Right lobe of liver (tissue), 6 donors: Measurements from ENCODE around the gene SERPINA3. TPM values are rescaled to one million over a fixed set of nuclear protein-coding genes. Genes with fewer than 3 reads are reported as not detected.

ENCODE experiments used
- ATAC-seq, 4 donors: fragments of 200-7000 bp; cut with Tn5 transposase; one replicate each; pipeline ENCODE4 v1.9.1; 2020; ENCODE audit warnings: mild to moderate bottlenecking in 4 of 4, moderate library complexity in 4 of 4
- DNase-seq, 3 donors: peaks; one replicate each; pipeline ENCODE4 v3.0.0-alpha.2; 2020
- H3K27ac ChIP-seq, 3 donors: fragments of 200-600 bp; one replicate each; pipeline ENCODE4 v1.8.0; 2022
- H3K27me3 ChIP-seq, 2 donors: fragments of 200-600 bp; one replicate each; pipeline ENCODE4 v1.8.0; 2022
- H3K36me3 ChIP-seq, 4 donors: fragments of 200-600 bp; sonication (generic) in 1 of 4; one replicate each; pipeline versions ENCODE4 v1.5.1 to v1.8.0; 2017 to 2022; ENCODE audit warnings: control low read depth in 1 of 4
- H3K4me1 ChIP-seq, 4 donors: fragments of 200-600 bp; sonication (generic) in 1 of 4; one replicate each; pipeline versions ENCODE4 v1.5.1 to v1.8.0; 2017 to 2022; ENCODE audit warnings: control low read depth in 1 of 4
- H3K4me3 ChIP-seq, 3 donors: fragments of 200-600 bp; one replicate each; pipeline ENCODE4 v1.8.0; 2022
- H3K9me3 ChIP-seq, 4 donors: fragments of 200-600 bp; sonication (generic) in 1 of 4; one replicate each; pipeline versions ENCODE4 v1.5.1 to v1.8.0; 2017 to 2022; ENCODE audit warnings: control low read depth in 1 of 4
- POLR2A ChIP-seq: fragments of 450-650 bp; IDR thresholded peaks from one replicate; pipeline ENCODE4 v1.6.1; 2017; ENCODE audit warnings: antibody characterized with exemption, mild to moderate bottlenecking
- WGBS: methylation state at CpG from one replicate; pipeline ENCODE4 v1.1.6; 2018; ENCODE audit warnings: low coverage, low lambda C conversion rate; ENCODE audit not compliant: insufficient coverage; ENCODE audit errors: missing lambda C conversion rate; 5-methylcytosine and 5-hydroxymethylcytosine counted together
- intact Hi-C, 2 donors: fragments of 100-400 bp; cut with DNase I; formaldehyde crosslinking; loops; one replicate each; pipeline versions ENCODE4 v1.11.2 to v1.14.1; 2022
- total RNA-seq, 6 experiments: library from RNA; depleted of rRNA in 2 of 6; stranded (reverse); fragments of >200 nt in 2 of 6; fragmentation: NEBNext Ultra II Directional in 3 of 6; extraction: Animal tissue kit (Norgen Biotek cat#: 25700) in 3 of 6; gene quantifications; one replicate each; pipeline versions ENCODE4 v1.1.0 to v1.2.4, GENCODE V29; 2016 to 2023
- TF ChIP-seq, protein P1 (sequence below), 4 donors: fragments of 200-600 bp in 3 of 4; fragments of 450-650 bp in 1 of 4; IDR thresholded peaks; one replicate each; pipeline versions ENCODE4 v1.5.1 to v1.8.0; 2016 to 2022; ENCODE audit warnings: antibody characterized with exemption in 4 of 4, mild to moderate bottlenecking in 2 of 4
- donor health status: DM: no; HTN: yes; CAD: no.
- donor health status: DM: no; HTN: no; CAD: no.
- donor health status: DM: no; HTN: no; CAD: no.
- donor health status: DM: no; HTN: yes; CAD: no.
- donor health status: DM: no; HTN: yes; CAD: no.

Gene SERPINA3
- total RNA-seq, 6 experiments from 2014 or later, result 5,211 to 12,749 (median 8,707) TPM

DNA sequence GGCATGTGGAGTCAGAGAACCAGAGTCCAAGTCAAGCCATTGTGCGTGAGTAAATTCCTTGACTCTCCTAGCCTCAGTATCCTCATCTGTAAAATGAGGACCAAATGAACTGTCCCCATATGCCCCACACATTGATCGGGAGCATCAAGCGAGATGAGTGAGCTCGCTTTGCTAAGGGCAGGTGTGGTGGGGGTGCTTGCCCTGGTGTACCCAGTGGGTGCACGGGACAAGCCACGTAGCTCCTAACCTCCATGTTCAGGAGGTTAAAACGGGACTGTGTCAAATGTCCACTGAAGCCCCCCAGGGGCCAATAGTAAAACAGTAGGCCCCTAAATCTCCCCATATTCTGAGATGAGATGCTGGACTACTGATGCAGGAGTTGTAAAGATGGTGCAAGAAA lies 60.9 kb downstream of the SERPINA3 start:
- Histone ChIP-seq H3K4me3 (no peak overlapping the region), H3K9me3 (no peaks in the 10 kb centered on the region), H3K36me3 (no peaks in the 10 kb centered on the region), H3K4me1 (peaks cover 0 to 5% (median 0%) of the 10 kb centered on the region in 4 donors), H3K27me3 (no peaks in the 10 kb centered on the region), H3K27ac (no peak overlapping the region)
- intact Hi-C loops, result loop anchor here in 1 of 2 donors (10.0 kb wide), 1 partner anchor 48 kb away; no protein-coding TSS in a partner anchor
- TF ChIP-seq, protein P1, sequence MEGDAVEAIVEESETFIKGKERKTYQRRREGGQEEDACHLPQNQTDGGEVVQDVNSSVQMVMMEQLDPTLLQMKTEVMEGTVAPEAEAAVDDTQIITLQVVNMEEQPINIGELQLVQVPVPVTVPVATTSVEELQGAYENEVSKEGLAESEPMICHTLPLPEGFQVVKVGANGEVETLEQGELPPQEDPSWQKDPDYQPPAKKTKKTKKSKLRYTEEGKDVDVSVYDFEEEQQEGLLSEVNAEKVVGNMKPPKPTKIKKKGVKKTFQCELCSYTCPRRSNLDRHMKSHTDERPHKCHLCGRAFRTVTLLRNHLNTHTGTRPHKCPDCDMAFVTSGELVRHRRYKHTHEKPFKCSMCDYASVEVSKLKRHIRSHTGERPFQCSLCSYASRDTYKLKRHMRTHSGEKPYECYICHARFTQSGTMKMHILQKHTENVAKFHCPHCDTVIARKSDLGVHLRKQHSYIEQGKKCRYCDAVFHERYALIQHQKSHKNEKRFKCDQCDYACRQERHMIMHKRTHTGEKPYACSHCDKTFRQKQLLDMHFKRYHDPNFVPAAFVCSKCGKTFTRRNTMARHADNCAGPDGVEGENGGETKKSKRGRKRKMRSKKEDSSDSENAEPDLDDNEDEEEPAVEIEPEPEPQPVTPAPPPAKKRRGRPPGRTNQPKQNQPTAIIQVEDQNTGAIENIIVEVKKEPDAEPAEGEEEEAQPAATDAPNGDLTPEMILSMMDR (IDR thresholded peaks at IDR 0.05), result no peak
- no peak for TF ChIP-seq POLR2A
- ATAC-seq (no peak), DNase-seq (peak in 1 of 3 donors; percentile 20)
- 90% methylated on average over 2 of the region's 7 CpGs for WGBS

Other genes with a start within 250 kb of the SERPINA3 start
- not detected for gene SERPINA2, start 245.7 kb upstream of the SERPINA3 start, total RNA-seq
- over 10,000 TPM; 18,575 to 39,670 (median 31,917) TPM for gene SERPINA1, start 223.8 kb upstream of the SERPINA3 start, total RNA-seq
- 100 to 1,000 TPM in 4 of 6 experiments, 10 to 100 TPM in 2; 79.7 to 414 (median 172) TPM for gene SERPINA11, start 159.6 kb upstream of the SERPINA3 start, total RNA-seq
- under 1 TPM in 1 of 6 experiments, not detected in 5; 0.18 TPM for gene SERPINA9, start 136.2 kb upstream of the SERPINA3 start, total RNA-seq
- 1 to 10 TPM in 1 of 6 experiments, under 1 TPM in 2, not detected in 3; 0.26 to 2.8 (median 0.39) TPM for gene SERPINA12, start 102.9 kb upstream of the SERPINA3 start, total RNA-seq
- gene SERPINA4, start 50.9 kb upstream of the SERPINA3 start, total RNA-seq, result 100 to 1,000 TPM in 4 of 6 experiments, 10 to 100 TPM in 2; 41.2 to 204 (median 145) TPM
- gene SERPINA5, start 31.0 kb upstream of the SERPINA3 start, total RNA-seq, result 100 to 1,000 TPM in 4 of 6 experiments, 10 to 100 TPM in 2; 24.7 to 317 (median 167) TPM
- not detected for gene GSC, start 157.7 kb downstream of the SERPINA3 start, total RNA-seq